GM12878 (cell line): ENCODE data around the gene ATP13A4. TPM values are rescaled to one million over a fixed set of nuclear protein-coding genes. Genes with fewer than 3 reads are reported as not detected.

Source experiments
- ATAC-seq: fragments of 200-7000 bp; cut with Tn5 transposase; 3 replicates; pipeline ENCODE4 v1.9.1; 2020; ENCODE audit warnings: mild to moderate bottlenecking, moderate library complexity
- BruUV-seq: library from RNA; stranded (reverse); fragments of 400-500 nt; replicated peaks from 2 replicates; lab custom pipeline; 2021; lab: Mats Ljungman, UMichigan
- CTCF ChIA-PET: fragments of 300-600 bp; sonication (Branson Sonifier 250); formaldehyde crosslinking; extraction: SDS; loops from one replicate; lab custom pipeline; 2021; ENCODE audit warnings: inconsistent platforms; lab: Yijun Ruan, JAX
- POLR2A ChIA-PET: fragments of 350-600 bp; formaldehyde crosslinking; extraction: SDS; loops from one replicate; lab custom pipeline; 2021; ENCODE audit warnings: inconsistent platforms; lab: Charles Lee
- RAD21 ChIA-PET: fragments of 300-600 bp; sonication (Branson Sonifier 250); formaldehyde crosslinking; loops from one replicate; lab custom pipeline; 2023; ENCODE audit warnings: antibody characterized with exemption; ENCODE audit not compliant: unreplicated experiment; lab: Charles Lee
- SMC1A ChIA-PET: fragments of 300-600 bp; sonication (Branson Sonifier 250); formaldehyde crosslinking; loops from one replicate; lab custom pipeline; 2023; ENCODE audit not compliant: unreplicated experiment, uncharacterized antibody; lab: Charles Lee
- DNase-seq: peaks from one replicate; pipeline ENCODE4 v3.0.0-alpha.2; 2011; ENCODE audit warnings: low read depth, low spot score
- FAIRE-seq: peaks from 3 replicates; lab custom pipeline; 2011; peaks lifted over from hg19 to GRCh38; lab: Jason Lieb, UNC
- H2AFZ ChIP-seq: 2 replicates; pipeline ENCODE4 v1.6.0; 2011; ENCODE audit warnings: low read depth, low read length, control low read depth; ENCODE audit not compliant: control insufficient read depth
- H3K27ac ChIP-seq: 2 replicates; pipeline ENCODE4 v1.5.1; 2011; ENCODE audit warnings: control low read depth; ENCODE audit not compliant: control insufficient read depth, insufficient read depth
- H3K27me3 ChIP-seq, 2 experiments: replicated peaks in 1 of 2; 2 replicates each; pipeline versions ENCODE4 v1.6.0 to v1.6.1; 2011; ENCODE audit warnings: low read length in 1 of 2; ENCODE audit not compliant: control insufficient read depth in 2 of 2, insufficient read depth in 2 of 2
- H3K36me3 ChIP-seq, 2 experiments: 2 replicates each; pipeline ENCODE4 v1.5.1; 2011; ENCODE audit warnings: low read length in 1 of 2; ENCODE audit not compliant: control insufficient read depth in 2 of 2, insufficient read depth in 2 of 2
- H3K4me1 ChIP-seq: 2 replicates; pipeline ENCODE4 v1.6.1; 2011; ENCODE audit warnings: mild to moderate bottlenecking, low read length, moderate library complexity, mixed read lengths; ENCODE audit not compliant: control insufficient read depth, insufficient read depth
- H3K4me2 ChIP-seq: 2 replicates; pipeline ENCODE4 v1.6.0; 2011; ENCODE audit warnings: control low read depth; ENCODE audit not compliant: control insufficient read depth, insufficient read depth
- H3K4me3 ChIP-seq: fragments of 200-600 bp; sonication (generic); 2 replicates; pipeline ENCODE4 v1.5.1; 2016
- H3K79me2 ChIP-seq: 2 replicates; pipeline ENCODE4 v1.6.0; 2011; ENCODE audit warnings: low read length; ENCODE audit not compliant: control insufficient read depth, insufficient read depth
- H3K9ac ChIP-seq: 2 replicates; pipeline ENCODE4 v1.8.0; 2011; ENCODE audit warnings: low read length, control low read depth, mixed read lengths; ENCODE audit not compliant: control insufficient read depth, insufficient read depth
- H3K9me3 ChIP-seq: replicated peaks from 3 replicates; pipeline ENCODE4 v1.5.1; 2011; ENCODE audit warnings: mild to moderate bottlenecking, low read length; ENCODE audit not compliant: control insufficient read depth, insufficient read depth
- H4K20me1 ChIP-seq: 2 replicates; pipeline ENCODE4 v1.6.0; 2011; ENCODE audit not compliant: control insufficient read depth, insufficient read depth
- ATF7 ChIP-seq: fragments of 450-650 bp; IDR thresholded peaks from 2 replicates; pipeline ENCODE4 v1.6.1; 2016; ENCODE audit warnings: low read depth, mild to moderate bottlenecking
- BRCA1 ChIP-seq: IDR thresholded peaks from 2 replicates; pipeline ENCODE4 v1.6.1; 2011; ENCODE audit warnings: low read depth, low read length, improper control_type of control experiment
- E4F1 ChIP-seq: fragments of 450-650 bp; IDR thresholded peaks from 2 replicates; pipeline ENCODE4 v1.6.1; 2018; ENCODE audit warnings: borderline replicate concordance, mild to moderate bottlenecking; ENCODE audit not compliant: partially characterized antibody
- HCFC1 ChIP-seq: fragments of 150-350 bp; IDR thresholded peaks from 2 replicates; pipeline ENCODE4 v1.6.1; 2014; ENCODE audit warnings: low read length
- NBN ChIP-seq: fragments of 450-650 bp; IDR thresholded peaks from 2 replicates; pipeline ENCODE4 v1.6.1; 2016
- PAX8 ChIP-seq: fragments of 450-650 bp; IDR thresholded peaks from 2 replicates; pipeline ENCODE4 v1.6.1; 2017; ENCODE audit warnings: mild to moderate bottlenecking, moderate library complexity
- POLR2AphosphoS2 ChIP-seq: IDR thresholded peaks from 2 replicates; pipeline ENCODE4 v1.6.1; 2011; ENCODE audit warnings: low read depth, mild to moderate bottlenecking, low read length, improper control_type of control experiment, moderate library complexity
- RB1 ChIP-seq: fragments of 450-650 bp; formaldehyde crosslinking; IDR thresholded peaks from 2 replicates; pipeline ENCODE4 v1.6.1; 2017; ENCODE audit warnings: mild to moderate bottlenecking, borderline replicate concordance
- SIN3A ChIP-seq: IDR thresholded peaks from 2 replicates; pipeline ENCODE4 v1.6.1; 2012; ENCODE audit warnings: low read depth, low read length, improper control_type of control experiment
- STAT1 ChIP-seq: fragments of 450-650 bp; conservative IDR thresholded peaks from 2 replicates; pipeline ENCODE4 v1.6.1; 2014; ENCODE audit warnings: antibody characterized with exemption, mild to moderate bottlenecking
- TAF1 ChIP-seq: IDR thresholded peaks from 2 replicates; pipeline ENCODE4 v1.6.1; 2011; ENCODE audit warnings: mild to moderate bottlenecking, low read depth, low read length, borderline replicate concordance
- WRNIP1 ChIP-seq: IDR thresholded peaks from 2 replicates; pipeline ENCODE4 v1.6.1; 2011; ENCODE audit warnings: low read depth, low read length, improper control_type of control experiment, borderline replicate concordance
- WGBS: methylation state at CpG from one replicate; pipeline ENCODE4 v1.1.6; 2016; ENCODE audit warnings: low lambda C conversion rate; ENCODE audit not compliant: insufficient replicate concordance, insufficient coverage; ENCODE audit errors: missing lambda C conversion rate; 5-methylcytosine and 5-hydroxymethylcytosine counted together
- in situ Hi-C: fragments of 300-500 bp; cut with MboI; formaldehyde crosslinking; loops from 9 replicates; pipeline ENCODE4 v1.14.3; 2018; ENCODE audit warnings: mixed read lengths
- intact Hi-C: fragments of 100-400 bp; cut with micrococcal nuclease; formaldehyde crosslinking; loops from one replicate; pipeline ENCODE4 v1.14.2; 2022; ENCODE audit not compliant: unreplicated experiment
- polyA plus RNA-seq, 11 experiments: library from polyadenylated mRNA; depleted of rRNA in 4 of 11; unstranded in 6 of 11; stranded (reverse) in 5 of 11; fragments of >200 nt; fragmentation: Nextera tagmentation in 4 of 11; fragmentation: Illumina TruSeq in 1 of 11; extraction: Ambion mirVana in 4 of 11; extraction: Trizol in 1 of 11; gene quantifications; 1 replicate in 1 of 11; 2 replicates in 10 of 11; pipeline versions ENCODE4 v1.2.1 to v1.2.3, GENCODE V29; 2011 to 2016; ENCODE audit warnings: inconsistent platforms in 2 of 11, missing spikeins in 2 of 11, low read depth in 1 of 11
- total RNA-seq, 4 experiments: library from RNA; depleted of rRNA in 3 of 4; stranded (reverse); fragments of >200 nt in 3 of 4; fragmentation: Illumina TruSeq in 1 of 4; extraction: Trizol in 1 of 4; gene quantifications; 2 replicates each; pipeline versions ENCODE4 v1.2.1 to v1.2.3, GENCODE V29; 2013 to 2021
- TF ChIP-seq, protein P1 (sequence below): fragments of 150-350 bp; IDR thresholded peaks from 2 replicates; pipeline ENCODE4 v1.6.1; 2016; ENCODE audit warnings: low read depth, low read length

ATP13A4 gene
- total and polyA plus RNA-seq, 10 of the 15 experiments (the other 5 are each of a cell fraction or from before 2014, with no cell fraction given) = 0.29 to 1.7 (median 1.0) TPM; not detected in 1

- TF ChIP-seq NBN (no peak), BRCA1 (no peak), STAT1 (no peak), TAF1 (no peak), RB1 (no peak)
- H3K4me3 ChIP-seq = no peak overlapping the region
- no peaks in the 10 kb centered on the region for H3K9me3 ChIP-seq
- in situ Hi-C loops = no loop called here
- ChIA-PET SMC1A (no interaction called here), POLR2A (no interaction called here), RAD21 (no interaction called here), CTCF (no interaction called here)
- no peaks in the 10 kb centered on the region for H3K4me1 ChIP-seq
- FAIRE-seq (no peak), ATAC-seq (no peak), DNase-seq (no peak)
- no peaks in the 10 kb centered on the region; a peak in 2 of 4 replicates for H3K27me3 ChIP-seq
- no peaks in the 10 kb centered on the region for H3K36me3 ChIP-seq
- H3K4me2 ChIP-seq = no peak overlapping the region
- no peaks in the 10 kb centered on the region for H3K79me2 ChIP-seq
- H2AFZ ChIP-seq = no peak overlapping the region
- no TSS peak for BruUV-seq
- H3K9ac ChIP-seq = no peak overlapping the region
- no peak overlapping the region for H3K27ac ChIP-seq
- no peaks in the 10 kb centered on the region for H4K20me1 ChIP-seq
- intact Hi-C loops = no loop called here
- WGBS = 36% methylated on average over 8 of the region's 8 CpGs
Observed at GRCh38 chr3:193375614-193376013, 179.1 kb downstream of the ATP13A4 start.

DNA sequence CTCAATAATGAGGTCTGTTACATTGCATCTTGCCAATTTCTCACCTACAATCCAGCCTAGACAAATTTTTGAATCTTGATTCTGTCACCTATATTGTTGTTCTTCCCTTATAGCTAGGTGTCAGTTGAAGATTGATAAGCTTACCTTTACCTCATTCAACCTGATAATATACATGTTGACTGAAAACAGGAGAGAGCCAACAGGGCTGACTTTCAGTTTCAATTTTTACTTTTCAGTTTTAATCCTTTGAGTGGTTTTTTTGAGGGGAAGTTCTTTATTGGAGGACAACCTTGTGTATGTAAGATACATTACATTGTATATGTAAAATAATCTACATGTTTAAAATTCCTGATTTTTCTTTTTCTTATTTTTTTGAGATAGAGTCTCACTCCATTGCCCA lies 181.9 kb downstream of the ATP13A4 start:
- no peak for FAIRE-seq
- Histone ChIP-seq H3K79me2 (no peaks in the 10 kb centered on the region), H3K36me3 (no peaks in the 10 kb centered on the region), H3K4me3 (no peak overlapping the region), H3K4me1 (no peaks in the 10 kb centered on the region), H2AFZ (no peak overlapping the region), H3K27me3 (no peaks in the 10 kb centered on the region; a peak in 2 of 4 replicates), H3K9ac (no peak overlapping the region), H4K20me1 (no peaks in the 10 kb centered on the region), H3K27ac (no peak overlapping the region), H3K9me3 (no peaks in the 10 kb centered on the region), H3K4me2 (no peak overlapping the region; the same call in 1 of the 2 replicates)
- in situ Hi-C loops (no loop called here), intact Hi-C loops (no loop called here)
- no peak for DNase-seq
- ChIA-PET POLR2A (no interaction called here), RAD21 (no interaction called here), CTCF (no interaction called here), SMC1A (interaction anchor here (0.7 kb wide), 1 partner anchor 344 kb away, joined by 3 read pairs; no protein-coding TSS in a partner anchor)
- no TSS peak for BruUV-seq
- peak; percentile 46 for ATAC-seq
- TF ChIP-seq, protein P1, sequence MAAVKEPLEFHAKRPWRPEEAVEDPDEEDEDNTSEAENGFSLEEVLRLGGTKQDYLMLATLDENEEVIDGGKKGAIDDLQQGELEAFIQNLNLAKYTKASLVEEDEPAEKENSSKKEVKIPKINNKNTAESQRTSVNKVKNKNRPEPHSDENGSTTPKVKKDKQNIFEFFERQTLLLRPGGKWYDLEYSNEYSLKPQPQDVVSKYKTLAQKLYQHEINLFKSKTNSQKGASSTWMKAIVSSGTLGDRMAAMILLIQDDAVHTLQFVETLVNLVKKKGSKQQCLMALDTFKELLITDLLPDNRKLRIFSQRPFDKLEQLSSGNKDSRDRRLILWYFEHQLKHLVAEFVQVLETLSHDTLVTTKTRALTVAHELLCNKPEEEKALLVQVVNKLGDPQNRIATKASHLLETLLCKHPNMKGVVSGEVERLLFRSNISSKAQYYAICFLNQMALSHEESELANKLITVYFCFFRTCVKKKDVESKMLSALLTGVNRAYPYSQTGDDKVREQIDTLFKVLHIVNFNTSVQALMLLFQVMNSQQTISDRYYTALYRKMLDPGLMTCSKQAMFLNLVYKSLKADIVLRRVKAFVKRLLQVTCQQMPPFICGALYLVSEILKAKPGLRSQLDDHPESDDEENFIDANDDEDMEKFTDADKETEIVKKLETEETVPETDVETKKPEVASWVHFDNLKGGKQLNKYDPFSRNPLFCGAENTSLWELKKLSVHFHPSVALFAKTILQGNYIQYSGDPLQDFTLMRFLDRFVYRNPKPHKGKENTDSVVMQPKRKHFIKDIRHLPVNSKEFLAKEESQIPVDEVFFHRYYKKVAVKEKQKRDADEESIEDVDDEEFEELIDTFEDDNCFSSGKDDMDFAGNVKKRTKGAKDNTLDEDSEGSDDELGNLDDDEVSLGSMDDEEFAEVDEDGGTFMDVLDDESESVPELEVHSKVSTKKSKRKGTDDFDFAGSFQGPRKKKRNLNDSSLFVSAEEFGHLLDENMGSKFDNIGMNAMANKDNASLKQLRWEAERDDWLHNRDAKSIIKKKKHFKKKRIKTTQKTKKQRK = no peak
- no peak for TF ChIP-seq ATF7
- TF ChIP-seq POLR2AphosphoS2 = no peak
- TF ChIP-seq HCFC1 = no peak
- TF ChIP-seq E4F1 = no peak
- TF ChIP-seq WRNIP1 = no peak
- no peak for TF ChIP-seq SIN3A
- TF ChIP-seq PAX8 = no peak
